Inferior parietal cortex (tissue), 1 donor: ENCODE data around the gene FRAS1.
"Not testable (repeated sequence)": the region's sequence is repeated elsewhere in the genome, so short reads cannot be mapped to it uniquely, and the experiment has no call there.

Source experiments
- DNase-seq: peaks from one replicate; pipeline ENCODE4 v3.0.0-alpha.2; 2016; ENCODE audit errors: extremely low spot score

Gene FRAS1

DNA sequence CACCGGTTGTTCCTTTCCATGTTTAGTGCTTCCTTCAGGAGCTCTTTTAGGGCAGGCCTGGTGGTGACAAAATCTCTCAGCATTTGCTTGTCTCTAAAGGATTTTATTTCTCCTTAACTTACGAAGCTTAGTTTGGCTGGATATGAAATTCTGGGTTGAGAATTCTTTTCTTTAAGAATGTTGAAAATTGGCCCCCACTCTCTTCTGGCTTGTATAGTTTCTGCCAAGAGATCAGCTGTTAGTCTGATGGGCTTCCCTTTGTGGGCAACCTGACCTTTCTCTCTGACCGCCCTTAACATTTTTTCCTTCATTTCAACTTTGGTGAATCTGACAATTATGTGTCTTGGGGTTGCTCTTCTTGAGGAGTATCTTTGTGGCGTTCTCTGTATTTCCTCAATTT is 218.3 kb downstream of the FRAS1 start:
- not testable (repeated sequence) for DNase-seq

DNA sequence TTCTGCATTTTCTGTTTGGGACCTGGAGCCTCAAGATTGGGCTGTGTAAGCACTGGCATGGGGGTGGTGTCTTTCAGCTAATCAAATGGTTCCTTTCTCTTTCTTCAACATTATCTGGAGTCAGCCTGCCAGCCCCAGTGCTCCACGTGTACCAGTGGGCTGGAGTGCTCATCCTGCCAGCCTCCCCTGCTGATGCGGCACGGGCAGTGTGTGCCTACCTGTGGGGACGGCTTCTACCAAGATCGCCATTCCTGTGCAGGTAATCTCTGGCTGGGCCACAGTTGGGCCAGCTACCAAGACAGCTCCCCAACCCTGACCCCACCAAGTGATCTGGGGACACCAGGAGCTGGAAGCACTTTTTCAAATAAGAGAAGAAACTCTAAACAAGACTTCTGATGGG is 229.2 kb downstream of the FRAS1 start:
- no peak for DNase-seq

DNA sequence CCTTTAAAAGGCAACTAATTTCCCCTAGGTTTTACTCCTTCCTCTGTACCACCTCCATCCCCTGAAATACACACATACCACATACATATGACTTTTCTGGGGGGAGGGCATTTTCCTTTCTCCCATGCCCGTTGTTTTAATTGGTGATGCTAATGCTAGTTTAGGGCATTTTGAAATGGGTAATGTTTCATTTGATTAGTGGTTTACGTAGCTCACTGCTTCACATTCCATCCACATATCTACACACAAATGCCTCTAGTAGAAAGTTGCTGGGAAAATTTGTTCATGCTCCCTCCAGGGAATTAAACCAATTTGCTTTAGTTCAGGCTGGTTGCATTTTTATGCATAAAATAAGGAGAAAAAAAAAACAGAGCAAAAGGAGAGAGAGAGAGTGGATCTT is 231.2 kb downstream of the FRAS1 start:
- DNase-seq = no peak

DNA sequence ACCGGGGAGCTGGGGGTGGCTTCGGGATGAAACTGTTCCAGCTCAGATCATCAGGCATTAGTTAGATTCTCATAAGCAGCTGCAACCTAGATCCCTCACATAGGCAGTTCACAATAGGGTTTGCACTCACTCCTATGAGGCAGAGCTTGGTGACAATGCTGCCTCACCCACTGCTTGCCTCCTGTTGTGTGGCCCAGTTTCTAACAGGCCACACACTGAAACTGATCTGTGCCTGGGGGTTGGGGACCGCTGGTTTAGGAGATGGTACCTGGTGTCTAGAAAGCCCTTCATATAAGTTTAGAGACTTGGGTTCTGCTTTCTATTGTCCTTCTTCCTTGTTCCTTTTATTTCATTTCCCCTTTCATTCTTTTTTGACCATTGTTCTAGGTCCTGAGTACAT is 234.2 kb downstream of the FRAS1 start:
- DNase-seq = no peak

- DNase-seq = no peak
Observed at GRCh38 chr4:78292341-78292740, 235.2 kb downstream of the FRAS1 start.

DNA sequence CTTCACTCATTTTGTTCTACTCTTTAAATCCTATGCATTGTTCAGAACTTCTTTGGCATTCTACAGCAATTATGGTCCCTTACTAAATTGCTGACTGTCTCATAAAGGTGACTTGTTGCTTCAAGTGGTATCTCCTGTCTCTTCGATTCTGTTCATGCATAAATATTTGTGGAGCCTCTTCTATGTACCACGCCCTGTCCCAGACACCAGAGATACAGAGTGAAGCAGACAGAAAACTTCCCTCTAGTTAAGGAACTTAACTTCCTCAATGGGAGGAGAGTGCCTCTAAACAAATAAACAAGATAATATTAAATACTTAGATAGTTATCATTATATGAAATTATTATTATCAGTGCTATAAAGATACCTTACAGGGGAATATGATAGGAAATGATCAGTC is 235.7 kb downstream of the FRAS1 start:
- no peak for DNase-seq

GRCh38 chr4:78293348-78293747 is 236.2 kb downstream of the FRAS1 start:
- no peak for DNase-seq

DNA sequence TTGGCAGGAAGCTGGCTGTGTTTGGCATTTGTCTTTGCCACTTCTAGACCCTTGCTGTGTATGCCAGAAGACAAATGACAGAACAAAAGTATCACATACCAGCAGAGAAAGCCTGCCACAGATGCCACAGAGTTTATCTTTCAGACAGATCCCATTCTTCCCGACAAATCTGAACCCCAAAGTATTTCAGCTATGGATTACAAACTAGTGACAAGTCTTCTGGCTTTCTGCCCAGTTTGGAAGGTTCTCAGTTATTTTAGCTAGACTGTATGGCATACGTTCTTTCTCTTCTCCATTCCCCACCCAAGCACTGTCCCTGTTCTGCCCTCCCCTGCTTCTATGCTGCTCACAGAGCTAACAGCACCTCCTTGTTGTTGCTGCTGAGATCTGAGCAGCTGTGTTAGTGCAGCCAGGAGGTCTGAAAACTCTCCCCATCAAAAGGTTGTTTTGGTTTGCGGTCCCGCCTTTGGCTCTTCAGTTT is 236.7 kb downstream of the FRAS1 start:
- DNase-seq = no peak

DNA sequence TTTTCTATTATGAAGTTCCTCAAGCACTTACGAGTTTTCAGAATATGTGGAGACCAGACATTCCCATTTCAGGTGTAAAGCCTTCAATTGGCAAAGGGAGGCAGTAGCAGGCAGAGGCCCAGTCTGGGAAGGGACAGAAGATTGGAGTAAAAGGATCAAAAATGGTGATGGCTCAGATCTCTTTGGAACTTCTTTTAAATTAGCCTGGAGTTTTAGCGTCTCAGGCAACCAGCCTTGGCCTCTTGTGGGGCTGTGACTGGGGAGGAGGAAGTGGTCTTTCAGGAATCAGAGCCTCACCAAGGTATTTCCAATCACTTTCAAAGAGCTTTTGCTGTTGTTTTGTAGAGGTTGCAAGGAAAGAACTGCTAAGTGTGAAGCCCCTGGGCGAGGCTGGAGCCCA is 239.1 kb downstream of the FRAS1 start:
- DNase-seq = no peak

DNA sequence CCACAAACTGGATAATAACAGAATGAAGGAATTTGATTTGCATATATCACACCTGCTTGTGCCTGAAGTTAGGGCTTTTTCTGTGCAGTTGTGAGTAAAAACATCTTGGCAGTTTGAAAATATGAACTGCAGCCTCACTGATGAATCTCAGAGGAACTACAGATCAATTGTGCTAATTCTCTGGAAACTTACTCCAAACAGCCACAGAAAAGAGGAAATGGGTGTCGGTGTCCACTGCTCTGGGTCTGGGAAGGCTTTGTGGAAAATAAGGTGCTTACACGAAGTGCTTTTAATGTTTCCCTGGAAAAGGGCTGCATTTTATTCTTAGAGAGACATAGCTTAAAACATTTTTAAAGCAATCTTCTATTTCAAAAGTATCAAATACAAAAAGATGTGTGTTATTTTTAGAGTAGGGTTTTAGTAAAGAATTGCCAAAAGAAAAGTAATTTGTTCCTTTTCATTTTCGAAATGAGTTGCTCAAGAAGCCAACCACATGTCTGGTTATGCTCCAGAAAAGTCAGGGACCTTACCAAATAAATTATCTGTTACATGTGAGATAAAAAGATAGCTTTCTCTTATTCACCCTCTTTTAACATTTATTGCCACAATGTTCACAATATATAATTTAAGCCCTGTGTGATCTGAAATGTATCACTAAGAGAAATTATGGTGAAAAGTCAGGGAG is 240.1 kb downstream of the FRAS1 start:
- DNase-seq = no peak

GRCh38 chr4:78298618-78299017 is 241.5 kb downstream of the FRAS1 start:
- DNase-seq = no peak

- DNase-seq = no peak
Observed at GRCh38 chr4:78299565-78299972, 242.4 kb downstream of the FRAS1 start.

- not testable (repeated sequence) for DNase-seq
Observed at GRCh38 chr4:78307263-78307662, 250.1 kb downstream of the FRAS1 start.

DNA sequence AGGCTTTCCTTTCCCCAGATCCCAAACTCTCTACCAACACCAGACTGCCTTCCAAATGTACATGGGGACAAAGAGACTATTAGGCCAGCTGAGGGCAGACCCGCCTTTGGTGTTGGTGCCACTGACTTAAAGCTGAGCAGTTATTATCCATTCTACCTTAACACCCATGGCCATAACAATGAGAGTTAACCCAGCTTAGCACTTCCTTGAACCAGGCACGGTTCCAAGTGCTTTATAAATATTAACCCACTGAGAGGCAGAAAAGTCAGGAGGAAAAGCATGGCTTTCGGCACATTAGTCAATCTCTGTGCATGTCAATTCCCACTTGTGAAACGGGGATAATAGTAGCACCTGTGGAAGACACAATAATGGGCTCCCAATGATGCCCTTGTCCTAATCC is 251.4 kb downstream of the FRAS1 start:
- DNase-seq = no peak

- DNase-seq = no peak
Observed at GRCh38 chr4:78309352-78309751, 252.2 kb downstream of the FRAS1 start.

DNA sequence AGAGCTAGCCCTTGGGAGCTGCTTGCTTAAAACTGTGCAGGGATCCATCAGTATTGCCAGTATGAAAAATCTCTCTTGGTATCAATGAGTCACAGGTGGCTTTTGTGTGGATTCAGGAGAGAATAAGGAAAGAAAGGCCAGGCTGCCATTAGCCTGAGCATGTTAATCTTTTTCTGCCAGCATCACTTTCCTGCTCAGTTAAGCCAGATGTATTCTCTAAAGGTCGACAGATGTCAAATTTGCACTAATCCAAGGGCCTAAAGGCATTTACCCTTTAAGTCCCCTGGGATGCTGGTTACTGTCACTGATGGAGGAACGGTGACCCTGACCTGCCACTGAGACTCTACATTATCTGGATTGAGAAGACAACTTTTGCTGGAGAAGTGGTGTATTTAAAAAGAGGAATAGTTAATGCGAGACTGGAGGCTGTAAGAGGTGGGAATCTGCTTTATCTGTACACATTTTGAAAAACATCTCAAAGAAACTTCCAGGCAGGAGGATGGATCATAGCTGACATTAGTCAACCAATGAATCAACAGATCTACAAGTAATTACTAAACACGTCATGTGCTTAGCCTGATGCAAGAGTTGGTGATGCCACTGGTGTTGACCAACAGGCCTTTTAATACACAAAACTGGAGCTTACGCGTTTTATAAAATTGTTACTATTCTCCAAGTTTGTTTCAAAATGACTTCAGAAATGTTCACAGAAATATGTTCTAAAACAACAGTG is 253.1 kb downstream of the FRAS1 start:
- DNase-seq = no peak

DNA sequence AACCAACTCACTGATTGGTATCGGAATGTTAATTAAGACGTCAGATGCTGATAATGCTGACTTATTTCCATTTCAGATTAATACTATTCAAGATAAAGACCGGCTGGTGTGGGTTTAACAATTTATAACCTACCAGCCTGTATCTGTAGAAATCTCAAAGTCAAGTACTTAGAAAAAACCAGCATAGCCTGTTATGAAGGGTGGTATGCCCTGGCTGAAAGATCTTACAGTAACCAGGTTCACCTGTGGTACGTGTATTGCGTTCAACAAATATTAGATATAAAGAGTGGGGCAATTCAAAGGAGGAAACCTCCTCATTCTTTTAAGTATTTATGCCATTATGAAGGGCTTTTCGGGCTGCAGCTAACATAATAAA is 253.6 kb downstream of the FRAS1 start:
- DNase-seq = no peak

DNA sequence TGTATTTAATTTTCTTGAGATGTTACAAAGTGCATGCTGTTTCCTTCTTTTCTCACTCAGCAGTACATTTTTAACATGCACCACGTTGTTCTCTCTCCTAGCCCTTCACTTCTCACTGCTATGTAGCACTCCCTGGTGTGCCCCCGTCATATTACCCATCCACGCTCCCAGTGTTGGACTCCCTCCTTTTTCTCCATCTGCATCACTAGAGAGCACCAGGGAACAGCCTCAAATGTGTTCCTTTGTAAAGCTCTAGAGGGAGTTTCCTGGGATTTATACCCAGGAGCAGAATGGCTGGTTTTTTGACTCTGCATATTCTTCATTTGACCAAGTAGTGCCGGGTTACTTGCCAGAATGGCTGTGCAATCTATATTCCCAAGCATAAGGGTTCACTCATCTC is 254.2 kb downstream of the FRAS1 start:
- DNase-seq = no peak

GRCh38 chr4:78312989-78313753 is 256.0 kb downstream of the FRAS1 start:
- no peak for DNase-seq

DNA sequence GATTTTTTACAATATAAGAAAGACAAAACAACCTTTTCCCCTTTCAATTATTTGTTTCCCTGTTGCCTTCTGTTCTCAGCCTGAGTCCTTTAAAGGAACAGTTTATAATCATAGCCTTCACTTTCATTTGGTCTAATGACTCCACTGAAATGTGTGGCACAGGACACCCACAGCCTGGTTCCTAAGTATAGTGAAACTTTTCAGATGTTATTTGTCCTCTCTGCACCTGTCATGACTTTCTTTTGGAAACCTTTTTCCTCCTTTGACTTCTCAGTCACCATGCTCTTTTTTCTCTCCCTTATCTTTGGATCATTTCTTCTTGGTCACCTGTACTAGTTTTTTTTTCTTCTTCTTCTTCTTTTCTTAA is 256.6 kb downstream of the FRAS1 start:
- DNase-seq = no peak

DNA sequence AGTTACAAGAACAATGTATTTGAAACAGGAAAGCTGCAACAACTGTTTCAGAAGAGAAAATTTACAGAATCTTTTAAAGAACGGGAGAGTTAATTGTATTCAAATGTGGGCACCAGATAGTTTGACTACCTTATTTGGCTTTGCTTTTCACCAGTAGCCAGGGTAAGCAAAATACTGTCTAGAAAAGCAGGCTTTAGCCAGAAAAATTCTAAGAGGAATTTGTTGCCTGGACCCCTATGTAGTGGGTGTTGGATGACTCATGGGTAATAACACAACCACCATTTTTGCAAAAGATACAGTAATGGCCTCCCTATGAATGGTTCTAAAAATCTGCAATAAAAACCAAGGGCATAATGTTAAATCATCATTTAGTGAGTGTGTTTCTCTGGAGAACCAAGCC is 261.0 kb downstream of the FRAS1 start:
- DNase-seq = no peak

DNA sequence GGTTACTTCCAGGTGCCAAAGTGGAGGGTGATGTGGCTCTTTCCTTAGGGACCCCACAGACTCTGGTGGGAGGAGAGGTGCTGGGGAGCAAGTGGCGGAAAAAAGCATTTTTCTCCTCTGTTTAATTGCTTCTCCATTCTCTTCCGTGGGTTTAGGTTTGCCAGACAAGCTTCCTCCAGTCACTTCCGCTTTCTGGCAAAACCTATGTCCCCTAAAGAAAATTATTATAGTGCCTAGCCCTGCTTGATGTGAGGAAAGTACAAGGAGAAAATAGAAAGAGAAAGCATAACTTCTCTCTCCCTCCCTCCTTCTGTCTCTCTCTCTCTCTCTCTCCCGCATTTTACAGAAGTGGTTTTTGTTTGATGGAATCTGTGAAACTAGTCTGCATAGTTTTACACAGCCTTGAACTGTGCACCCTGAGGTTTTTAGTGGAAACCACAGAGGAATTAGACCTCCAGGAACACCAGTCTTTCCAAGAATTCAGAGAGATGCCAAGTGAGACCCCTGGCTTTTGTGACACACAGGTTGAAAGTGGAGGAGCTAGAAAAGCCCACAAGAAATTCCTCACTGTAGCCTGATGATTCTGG is 263.3 kb downstream of the FRAS1 start:
- DNase-seq = no peak
